Limb (tissue), 2 donors: ENCODE data around the gene ABCB9.
"Not testable (repeated sequence)": the region's sequence is repeated elsewhere in the genome, so short reads cannot be mapped to it uniquely, and the experiment has no call there.

Experiments used
- DNase-seq, 2 donors: peaks; one replicate each; pipeline ENCODE4 v3.0.0-alpha.2; 2016; ENCODE audit errors: extremely low spot score in 2 of 2

Gene ABCB9

DNA sequence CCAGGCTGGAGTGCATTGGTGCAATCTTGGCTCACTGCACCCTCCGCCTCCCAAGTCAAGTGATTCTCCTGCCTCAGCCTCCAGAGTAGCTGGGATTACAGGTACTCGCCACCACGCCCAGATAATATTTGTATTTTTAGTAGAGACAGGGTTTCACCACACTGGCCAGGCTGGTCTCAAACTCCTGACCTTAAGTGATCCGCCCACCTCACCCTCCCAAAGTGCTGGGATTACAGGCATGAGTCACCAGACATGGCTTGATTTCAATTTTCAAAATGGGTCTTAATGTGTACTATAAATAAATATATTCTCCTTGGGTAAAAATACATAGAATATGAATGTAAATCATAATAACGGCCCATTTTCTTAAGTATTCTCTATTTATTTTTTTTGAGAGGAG lies 24.9 kb downstream of the ABCB9 start:
- DNase-seq = not testable (repeated sequence)

DNA sequence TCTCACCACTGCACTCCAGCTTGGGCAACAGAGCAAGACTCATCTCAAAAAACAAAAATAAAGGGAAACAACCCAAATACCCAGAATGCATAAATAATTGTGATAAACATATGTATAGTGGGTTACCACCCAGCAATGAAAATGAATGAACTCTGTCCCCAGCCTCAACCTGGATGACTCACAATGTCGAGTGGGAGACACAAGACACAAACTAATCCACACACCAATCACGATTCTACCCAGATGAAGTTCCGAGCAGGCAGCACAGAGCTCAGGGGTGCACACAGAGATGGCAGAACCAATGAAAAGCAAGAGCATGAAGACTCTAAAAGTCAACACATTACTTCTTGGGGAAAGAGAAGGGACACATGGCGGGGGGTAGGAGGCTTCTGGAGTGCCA lies 27.1 kb downstream of the ABCB9 start:
- DNase-seq = no peak

DNA sequence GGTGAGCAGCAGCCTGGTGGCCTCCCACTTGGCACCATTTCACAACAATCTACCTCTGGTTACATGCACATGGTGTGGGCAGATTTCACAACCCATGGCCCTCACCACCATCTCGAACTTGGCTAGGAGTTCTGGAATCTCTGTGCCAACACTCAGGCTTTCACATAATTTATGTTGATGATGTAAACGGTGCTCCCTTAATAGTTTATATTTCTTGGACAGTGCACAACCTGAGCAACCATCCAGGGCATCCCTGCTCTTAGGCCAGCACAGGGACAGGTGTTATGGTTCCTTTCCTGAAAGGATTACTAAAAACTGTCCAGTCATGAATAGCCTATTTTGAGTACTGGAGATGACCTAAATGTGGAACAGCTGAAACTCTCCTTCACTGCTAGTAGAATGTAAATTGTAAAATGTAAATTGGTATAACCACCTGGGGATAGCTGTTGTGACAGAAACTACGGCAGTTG lies 28.6 kb downstream of the ABCB9 start:
- DNase-seq = no peak

DNA sequence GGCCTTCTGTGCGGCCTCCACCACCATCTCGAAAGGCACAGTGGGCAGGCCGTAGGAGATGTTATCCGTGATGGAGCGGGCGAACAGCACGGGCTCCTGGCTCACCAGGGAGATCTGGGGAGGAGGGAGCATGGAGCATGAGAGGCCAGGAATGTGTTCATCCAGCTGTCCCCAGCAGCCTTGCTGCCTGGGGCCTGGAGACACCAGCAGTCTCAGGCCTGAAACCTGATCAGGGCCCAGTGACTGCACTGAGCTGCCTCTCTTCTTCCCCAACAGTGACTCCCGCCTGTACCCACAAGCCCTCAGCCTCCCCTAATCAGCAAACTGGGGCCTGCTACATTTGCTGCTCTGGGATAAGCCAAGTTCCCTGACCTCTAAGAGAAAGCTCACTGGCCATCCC lies 30.9 kb downstream of the ABCB9 start:
- DNase-seq = no peak

DNA sequence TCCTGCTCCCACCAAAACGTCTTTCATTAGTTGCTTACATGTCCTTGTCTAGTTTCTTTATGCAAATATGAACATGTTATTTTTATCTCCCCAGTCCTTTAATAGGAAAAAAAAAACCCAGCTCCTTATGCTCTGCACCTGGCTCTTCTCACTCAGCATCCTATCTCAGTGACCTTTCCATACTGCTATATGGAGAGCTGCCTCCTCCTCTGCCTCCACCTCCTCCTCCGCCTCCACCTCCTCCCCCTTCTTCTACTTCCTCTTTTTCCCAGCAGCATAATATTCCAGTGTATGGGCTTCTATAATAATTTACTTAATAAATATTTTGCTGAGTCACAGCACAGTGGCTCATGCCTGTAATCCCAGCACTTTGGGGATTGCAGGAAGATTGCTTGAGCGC lies 31.5 kb downstream of the ABCB9 start:
- DNase-seq = no peak

DNA sequence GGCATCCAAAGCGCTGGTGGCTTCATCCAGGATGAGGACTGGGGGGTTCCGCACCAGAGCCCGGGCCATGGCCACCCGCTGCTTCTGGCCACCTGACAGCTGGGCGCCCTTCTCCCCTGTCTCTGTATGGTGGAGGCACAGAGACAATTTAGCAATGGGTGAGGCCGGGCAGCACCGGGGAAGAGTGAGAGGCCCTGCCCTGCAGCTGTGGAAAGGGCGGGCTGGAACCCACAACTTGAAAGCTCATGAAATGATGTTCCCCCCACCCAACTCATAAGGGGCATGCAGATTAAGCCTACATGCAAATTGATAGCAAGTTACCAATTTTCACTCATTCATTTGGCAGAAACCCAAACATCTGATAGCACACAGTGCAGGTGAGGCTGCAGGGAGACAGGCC lies 34.1 kb downstream of the ABCB9 start:
- no peak for DNase-seq

DNA sequence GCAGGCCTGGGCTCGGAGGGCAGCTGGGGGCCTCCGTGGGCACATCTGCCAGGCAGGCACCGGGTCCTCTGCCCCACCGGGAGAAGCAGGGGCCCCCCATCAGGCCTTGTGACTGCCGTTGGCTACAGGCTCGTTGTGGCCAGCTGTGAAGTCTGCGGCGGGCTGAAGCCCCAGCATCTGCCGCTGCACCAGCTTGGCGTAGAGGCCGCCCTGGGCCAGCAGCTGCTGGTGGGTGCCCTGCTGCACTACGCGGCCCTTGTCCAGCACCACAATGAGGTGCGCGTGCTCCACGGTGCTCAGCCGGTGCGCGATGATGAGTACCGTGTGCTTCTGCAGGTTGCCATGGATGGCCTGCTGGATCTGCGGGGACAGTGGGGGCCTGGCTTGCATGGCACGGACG lies 36.5 kb downstream of the ABCB9 start:
- no peak for DNase-seq

DNA sequence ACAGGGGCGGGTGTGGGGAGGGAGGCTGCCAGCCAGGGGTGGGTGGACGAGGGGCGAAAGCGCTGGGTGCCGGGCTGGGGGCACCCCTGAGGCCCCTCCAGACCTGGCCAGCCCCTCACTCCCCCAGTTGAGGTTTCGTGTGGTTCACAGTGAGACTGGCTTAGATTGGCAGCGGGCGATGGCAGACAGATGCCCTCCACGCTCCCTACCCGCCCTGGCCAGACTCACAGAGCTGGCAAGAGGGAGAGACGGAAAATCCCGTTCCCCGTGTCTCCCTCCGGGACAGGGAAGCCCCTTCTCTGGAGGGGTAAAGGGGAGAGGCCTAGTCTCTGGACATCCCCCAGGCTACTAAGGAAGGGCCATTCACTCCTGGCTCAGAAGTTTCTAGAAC lies 37.1 kb downstream of the ABCB9 start:
- no peak for DNase-seq

DNA sequence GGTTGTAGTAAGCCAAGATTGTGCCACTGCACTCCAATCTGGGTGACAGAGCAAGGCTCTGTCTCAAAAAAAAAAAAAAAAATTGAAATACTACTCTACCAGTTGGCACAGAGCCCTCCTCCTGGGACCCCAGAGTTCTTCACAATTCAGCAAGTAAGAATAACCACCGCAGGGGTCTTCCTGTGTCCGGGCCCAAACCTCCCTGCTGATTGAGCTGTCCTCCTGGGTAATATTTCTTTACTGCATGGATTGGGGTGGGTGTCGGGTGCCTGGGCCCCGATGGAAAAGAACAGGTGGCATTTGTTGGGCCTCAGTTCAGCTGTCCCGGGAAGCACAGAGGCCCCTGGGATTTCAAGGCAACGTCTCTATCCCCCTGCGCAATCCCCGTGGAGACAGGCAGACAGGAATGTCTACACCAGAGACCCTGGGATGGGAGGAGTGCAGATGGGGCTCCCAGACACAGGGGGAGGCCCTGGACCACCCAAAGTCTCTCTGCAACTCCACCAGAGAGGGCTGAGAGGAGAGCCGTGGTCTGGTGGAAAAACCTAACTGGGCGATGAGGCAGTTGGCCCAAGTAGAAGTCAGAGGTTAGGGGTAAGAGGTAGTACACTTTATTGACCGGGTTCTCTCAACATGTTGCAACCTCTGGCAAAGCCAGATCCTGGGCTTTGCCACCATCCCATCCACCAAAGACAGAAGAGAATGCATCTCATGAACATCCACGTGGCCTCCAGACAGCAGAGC lies 37.7 kb downstream of the ABCB9 start:
- no peak for DNase-seq

DNA sequence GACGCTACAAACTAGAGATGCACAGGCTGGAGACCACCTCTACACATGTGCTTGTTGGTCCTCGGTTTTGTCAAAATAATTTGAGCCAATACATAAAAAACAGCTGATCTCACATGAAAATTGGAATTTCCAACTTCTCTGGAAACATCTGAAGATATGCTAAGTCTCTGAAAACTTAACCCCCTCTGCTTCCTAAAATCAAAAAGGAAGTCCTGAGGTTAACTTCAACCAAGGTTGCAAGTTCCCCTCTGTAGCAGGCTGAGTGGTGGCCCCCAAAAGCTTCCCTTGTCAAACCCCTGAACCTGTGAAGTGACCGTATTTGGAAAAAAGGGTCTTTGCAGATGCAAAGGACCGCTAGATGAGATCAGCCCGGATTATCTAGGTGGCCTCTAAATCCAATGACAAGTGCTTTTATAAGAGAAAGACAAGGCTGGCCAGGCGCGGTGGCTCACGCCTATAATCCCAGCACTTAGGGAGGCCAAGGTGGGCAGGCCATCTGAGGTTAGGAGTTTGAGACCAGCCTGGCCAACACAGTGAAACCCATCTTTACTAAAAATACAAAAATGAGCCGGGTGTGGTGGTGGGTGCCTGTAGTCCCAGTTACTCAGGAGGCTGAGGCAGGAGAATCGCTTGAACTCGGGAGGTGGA lies 38.4 kb downstream of the ABCB9 start:
- no peak for DNase-seq

DNA sequence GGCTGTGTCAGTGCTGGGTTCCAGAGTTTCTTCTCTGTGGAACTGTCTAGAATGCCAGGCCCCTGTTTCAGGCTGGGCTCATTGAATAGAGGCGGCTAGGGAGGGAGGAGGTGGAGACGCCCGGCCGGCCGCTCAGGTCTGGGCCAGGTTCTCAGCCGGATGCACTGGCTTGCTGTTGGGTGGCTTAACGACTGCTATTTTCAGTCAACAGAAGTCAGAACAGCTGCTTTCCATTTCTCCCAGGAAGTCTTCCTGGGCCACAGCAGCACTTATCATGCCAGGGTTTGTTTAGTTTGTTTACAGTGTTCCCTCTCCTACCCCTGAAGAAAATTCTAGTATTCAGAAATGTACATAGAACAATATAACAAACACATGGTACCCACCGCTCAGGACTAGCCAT lies 44.3 kb downstream of the ABCB9 start:
- no peak for DNase-seq

DNA sequence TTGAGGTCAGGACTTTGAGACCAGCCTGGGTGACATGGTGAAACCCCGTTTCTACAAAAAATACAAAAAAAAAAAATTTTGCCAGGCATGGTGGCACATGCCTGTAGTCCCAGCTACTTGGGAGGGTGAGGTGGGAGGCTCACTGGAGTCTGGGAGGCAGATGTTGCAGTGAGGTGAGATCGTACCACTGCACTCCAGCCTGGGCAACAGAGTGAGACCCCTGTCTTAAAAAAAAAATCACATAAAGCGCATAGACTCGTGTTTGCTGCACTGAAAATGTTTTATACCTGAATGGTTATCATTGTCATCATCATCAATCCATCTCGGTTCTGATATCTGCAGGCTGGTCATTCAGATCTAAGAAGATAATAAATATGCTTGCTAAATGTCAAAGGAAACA lies 45.6 kb downstream of the ABCB9 start:
- DNase-seq = no peak

DNA sequence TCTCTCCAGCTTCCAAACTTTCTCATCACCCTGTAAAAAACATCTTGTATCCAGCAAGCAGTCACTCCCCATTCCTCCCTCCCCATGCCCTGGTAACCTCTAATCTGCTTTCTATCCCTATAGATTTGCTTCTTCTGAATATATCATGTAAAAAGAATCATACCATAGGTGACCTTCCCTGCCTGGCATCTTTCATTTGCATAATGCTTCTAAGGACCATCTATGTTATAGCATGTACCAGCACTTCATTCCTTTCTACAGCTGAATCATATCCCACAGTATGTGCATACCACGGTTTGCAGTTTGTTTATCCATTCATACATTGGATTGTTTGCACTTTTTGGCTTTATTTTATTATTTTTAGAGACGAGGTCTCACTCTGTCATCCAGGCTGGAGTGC lies 47.4 kb downstream of the ABCB9 start:
- no peak for DNase-seq

DNA sequence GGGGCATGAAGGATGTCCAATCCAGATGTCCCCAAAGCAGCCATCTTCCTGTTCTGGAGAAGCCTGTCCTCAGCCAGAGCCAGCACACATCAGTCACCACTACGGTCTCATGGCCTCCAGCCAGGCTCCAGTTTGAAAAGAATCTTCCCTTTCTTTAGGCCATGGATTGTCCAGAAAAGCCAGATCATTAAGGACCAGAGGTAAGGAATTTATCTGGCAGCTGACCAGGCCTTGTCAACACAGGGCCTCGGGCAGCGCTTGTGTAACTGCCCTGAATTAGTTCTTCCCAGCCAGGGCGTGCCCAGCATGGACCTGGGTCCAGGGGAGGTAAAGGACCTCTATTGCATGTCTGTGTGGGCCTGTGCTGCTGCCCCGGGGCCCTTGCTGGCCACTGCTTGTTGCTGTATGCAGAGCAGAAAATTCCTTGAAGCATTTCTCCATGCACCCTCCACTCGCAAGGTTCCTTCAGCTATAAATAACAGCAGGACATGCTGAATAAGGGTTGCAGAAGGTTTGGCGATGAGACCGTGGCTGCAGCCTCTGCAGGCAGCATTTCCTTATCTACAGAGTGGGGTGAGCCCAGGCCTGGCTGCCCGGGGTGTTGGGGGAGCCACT lies 48.6 kb downstream of the ABCB9 start:
- DNase-seq = no peak

DNA sequence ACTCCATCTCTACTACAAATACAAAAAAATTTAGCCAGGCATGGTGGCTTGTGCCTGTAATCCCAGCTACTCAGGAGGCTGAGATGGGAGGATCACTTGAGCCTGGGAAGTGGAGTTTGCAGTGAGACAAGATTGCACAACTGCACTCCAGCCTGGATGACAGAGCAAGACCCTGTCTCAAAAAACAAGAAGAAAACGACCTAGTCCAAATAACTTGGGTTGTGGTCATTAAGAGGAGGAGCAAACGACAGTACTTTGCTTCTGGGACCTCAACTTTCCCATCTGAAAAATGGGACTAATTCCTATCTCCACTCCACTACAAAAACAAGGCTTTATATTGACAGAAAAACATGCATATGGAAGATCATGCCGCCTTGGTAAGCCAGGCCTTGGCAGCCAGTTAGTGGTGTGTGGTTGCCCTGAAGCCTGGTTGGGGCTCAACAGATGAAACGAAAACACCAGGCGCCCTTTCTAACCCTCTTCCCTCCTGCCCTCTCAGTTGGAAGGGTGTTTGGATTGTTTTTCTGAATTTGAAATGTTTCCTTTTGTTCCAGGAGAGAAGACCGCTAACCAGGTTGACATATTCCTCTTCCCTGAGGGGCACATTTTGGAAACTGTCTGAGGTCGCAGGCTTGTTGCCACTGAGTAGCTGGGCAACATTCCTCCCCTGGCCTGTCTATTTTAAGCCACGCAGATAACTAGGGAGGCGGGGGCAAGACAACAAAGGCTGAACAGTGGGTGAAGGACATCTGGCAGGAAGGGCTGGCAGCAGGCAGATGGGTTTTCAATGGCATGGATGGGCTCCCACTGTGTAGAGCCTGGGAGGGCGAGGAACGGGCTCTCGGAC lies 56.6 kb downstream of the ABCB9 start:
- peak in 1 of 2 donors; percentile 51 for DNase-seq

DNA sequence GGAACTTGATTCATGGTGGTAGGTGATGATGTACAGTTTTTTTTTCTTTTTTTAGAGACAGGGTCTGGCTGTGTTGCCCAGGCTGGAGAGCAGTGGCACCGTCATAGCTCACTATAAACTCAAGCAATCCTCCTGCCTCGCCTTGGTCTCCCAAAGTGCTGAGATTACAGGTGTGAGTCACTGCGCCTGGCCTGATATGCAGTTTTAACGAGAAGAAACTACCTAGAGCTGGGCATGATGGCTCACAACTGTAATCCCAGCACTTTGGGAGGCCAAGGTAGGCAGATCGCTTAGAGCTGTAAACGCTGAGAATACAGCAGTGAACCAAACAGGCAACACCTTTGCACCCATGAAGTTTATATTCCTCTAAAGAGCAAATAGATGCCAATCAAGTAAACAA lies 57.3 kb downstream of the ABCB9 start:
- no peak for DNase-seq

DNA sequence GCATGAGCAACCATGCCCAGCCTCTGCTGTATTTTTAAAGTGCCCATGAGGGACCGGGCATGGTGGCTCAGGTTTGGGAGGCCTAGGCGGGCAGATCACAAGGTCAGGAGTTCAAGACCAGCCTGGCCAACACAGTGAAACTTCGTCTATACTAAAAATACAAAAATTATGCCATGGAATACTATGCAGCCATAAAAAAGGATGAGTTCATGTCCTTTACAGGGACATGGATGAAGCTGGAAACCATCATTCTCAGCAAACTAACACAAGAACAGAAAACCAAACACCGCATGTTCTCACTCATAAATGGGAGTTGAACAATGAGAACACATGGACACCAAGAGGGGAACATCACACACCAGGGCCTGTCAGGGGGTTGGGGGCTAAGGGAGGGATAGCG lies 61.0 kb downstream of the ABCB9 start:
- DNase-seq = not testable (repeated sequence)

DNA sequence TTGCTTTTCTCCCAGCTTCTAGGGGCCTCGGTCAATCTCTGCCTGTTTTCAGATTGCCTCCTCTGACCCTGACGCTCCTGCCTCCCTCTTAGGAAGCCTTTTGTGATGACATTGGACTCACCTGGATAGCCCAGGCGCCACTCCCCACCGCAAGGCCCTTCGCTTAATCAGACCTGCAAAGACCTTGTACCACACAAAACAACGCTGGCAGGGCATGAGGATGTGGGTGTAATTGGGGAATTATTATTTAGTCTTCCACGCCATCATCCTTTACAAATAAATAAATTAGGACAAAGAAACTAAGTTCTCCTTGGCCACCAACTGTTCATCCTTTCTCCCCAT lies 62.6 kb downstream of the ABCB9 start:
- no peak for DNase-seq

DNA sequence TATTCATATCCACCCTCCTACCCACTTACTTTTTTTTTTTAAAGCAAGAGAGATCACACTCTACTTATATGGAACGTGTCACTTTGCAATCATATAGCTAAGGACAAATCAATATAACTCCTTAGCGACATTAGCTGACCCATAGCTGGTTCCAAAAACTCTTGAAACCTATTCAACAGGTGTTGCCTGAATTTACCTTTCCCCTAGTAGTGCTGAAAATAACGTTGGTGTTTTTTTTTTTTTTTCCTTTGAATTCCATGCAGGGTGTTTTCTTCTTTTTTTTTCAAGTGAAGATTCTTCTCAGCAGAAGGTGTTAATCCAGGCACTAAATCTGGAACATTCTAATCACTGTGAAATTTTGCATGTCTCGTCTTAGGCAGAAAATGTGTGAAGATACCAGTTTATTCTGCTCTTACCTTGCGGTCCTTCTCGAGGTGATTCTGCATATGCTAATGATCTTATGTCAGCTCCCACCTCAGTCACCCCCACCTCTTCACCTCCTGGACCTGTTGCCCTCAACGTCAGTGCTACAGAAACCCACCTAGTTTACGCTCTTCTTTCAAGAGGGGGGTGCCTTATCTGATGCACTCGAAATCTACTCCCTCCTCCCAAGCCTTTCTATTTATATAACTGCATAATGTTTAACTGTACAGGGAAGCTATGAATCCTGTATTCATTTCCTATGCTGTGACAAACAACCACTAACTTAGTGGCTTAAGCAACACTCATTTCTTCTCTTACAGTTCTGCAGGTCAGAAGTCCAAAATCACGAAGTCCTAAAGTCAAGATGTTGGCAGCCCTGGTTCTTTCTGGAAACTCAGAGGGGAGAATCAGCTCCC lies 63.2 kb downstream of the ABCB9 start:
- DNase-seq = no peak

DNA sequence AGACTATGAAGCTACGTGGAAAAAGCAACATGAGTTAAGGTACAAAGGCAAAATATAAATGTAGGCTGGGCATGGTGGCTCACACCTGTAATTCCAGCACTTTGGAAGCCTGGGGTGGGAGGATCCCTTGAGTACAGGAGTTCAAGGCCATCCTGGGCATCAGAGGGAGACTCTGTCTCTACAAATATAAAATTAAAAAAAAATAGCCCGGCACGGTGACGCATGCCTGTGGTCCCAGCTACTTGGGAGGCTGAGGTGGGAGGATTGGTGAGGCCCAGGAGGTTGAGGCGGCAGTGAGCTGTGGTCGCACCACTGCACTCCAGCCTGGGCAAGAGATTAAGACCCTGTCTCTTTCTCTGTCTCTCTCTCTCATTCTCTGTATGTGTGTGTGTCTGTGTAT lies 66.4 kb downstream of the ABCB9 start:
- DNase-seq = no peak

DNA sequence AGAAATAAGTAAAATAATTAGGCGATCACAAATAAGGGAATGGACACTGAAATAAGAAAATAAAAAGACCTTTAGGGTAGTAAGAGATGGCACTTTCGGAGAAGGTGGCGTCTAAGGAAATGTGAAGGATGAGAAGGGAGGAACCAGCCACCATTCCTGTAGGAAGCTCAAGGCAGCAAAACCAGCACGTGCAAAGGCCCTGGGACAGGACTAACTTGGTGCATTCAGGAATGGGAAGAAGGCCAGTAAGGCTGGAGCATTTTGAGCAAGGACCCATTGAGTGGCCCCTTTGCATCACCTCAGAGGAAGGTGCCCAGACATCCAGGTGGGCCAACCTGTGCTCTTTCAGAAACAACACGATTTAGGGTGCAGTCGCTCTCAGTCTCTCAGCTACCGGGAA lies 69.6 kb downstream of the ABCB9 start:
- no peak for DNase-seq
